SW480 (cell line): ENCODE data around the gene SPCS2.
"Not testable (repeated sequence)": the region's sequence is repeated elsewhere in the genome, so short reads cannot be mapped to it uniquely, and the experiment has no call there.

Experiments
- DNase-seq: peaks from one replicate; pipeline ENCODE4 v3.0.0-alpha.2; 2016; ENCODE audit warnings: low spot score

Gene SPCS2

DNA sequence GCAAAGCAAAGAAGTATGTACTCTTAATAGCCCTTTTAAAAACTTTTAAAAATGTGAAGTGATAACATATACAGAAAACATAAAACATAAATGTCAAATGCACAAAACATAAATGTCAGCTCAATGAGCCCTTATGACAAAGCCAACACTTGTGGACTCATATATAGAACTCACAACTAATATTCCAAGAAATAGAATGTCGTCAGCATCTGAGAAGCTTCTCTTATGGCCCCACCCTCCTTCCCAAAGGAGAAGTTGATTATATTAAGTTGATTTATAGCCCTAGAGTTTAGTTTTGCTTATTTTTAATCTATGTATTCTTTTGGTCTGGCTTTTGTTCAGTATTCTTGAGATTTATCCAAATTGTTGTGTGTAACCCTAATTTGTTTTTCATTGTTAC lies 53.5 kb downstream of the SPCS2 start:
- DNase-seq: no peak

DNA sequence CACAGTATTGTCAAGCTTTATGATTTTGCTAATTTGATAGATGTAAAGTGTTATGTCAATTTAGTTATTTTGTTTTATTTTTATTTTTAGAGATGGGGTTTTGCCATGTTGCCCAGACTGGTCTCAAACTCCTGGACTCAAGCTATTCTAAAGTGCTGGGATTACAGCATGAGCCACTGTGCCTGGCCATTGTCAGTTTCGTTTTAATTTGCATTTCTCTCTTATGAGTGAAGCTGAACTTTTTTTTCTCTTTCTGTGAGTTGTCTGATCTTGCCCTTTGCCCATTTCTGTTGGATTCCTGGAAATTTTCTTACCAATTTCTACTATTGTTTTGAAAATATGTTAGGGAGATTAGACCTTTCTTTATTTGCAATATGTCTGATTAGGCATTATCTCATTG lies 55.1 kb downstream of the SPCS2 start:
- no peak for DNase-seq

DNA sequence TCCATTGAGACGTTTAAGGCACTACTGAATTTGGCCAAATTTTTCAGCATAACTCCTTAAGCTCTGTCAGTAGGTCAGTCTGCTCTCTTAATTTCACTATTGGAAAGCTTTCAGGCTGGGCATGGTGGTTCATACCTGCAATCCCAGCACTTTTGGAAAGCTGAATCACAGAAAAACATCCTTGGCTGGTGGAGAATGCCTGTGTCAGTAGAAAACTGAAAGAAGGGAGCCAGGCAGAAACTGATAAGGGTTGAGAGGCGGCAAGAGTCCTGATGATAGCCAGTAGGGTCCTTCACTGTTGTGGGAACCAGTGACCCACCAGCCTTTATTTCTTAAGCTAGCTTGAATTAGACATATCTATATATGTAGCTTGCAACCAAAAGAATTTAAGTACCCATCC lies 62.3 kb downstream of the SPCS2 start:
- no peak for DNase-seq

DNA sequence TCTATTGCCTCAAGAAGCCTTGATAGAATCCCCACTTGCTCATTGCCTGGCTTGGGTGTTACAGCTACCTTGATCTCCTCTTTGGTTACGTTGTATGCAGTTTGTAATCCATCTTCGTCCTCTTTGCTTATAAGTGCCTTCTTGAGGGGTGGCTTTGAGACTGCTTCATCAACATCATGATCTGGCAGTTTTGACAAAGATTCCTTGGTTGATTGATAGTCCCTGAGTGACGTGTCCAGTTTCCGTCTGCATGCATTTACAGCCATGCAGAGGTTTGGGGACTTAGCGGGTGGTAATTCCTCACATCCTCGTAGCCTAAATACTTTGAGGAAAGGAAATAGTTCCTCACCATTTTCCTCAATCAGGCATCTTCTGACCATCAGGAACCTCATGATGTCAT lies 62.8 kb downstream of the SPCS2 start:
- no peak for DNase-seq

DNA sequence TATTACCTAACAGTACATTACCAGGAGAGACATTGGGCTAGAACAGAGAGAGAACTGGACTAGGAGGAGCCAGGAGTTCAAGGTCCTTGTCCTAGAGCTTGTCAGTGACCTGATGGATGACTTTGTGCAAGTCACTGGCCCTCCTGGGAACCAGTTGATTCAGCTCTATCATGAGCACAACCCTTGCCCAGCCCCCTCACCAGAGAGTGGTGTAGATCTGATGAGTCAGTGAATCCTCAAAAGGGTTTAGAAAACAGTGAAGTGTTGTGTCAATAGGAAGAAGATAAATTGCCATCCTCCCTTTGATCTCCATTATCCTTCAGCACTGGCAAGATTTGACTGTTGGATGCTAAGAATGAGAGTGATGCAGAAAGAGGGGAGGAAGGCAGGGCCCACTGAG lies 64.0 kb downstream of the SPCS2 start:
- DNase-seq: peak; percentile 31

DNA sequence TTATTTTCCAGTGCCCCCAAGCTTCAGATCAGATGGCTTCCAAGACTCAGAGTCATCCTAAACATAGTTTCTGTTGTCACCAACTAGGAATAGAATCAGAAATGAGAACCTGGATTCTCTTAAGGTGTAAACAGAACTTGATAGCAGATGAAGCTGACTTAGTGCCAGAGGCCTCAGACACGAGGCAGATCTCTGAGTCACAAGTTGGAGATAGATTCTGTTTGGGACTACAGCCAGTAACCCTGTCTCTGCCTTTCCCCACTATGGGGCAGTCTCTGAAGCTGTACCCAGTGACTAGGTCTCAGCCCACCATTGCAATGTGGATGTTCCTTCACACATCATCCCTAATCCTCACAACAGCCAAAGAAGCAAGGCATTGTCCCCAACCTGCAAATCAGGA lies 65.1 kb downstream of the SPCS2 start:
- DNase-seq: no peak

DNA sequence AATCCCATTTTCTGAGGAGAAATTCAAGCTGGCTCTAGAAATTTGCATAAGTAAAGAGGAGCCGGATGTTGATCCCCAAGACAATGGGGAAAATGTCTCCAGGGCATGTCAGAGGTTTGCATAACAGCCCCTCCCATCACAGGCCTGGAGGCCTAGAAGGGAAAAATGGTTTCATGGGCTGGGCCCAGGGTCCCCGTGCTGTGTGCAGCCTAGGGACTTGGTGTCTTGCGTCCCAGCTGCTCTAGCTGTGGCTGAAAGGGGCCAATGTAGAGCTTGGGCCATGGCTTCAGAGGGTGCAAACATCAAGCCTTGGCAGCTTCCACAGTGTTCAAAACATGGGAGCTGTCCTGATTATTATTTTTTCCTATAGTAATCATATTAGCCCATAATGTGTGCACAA lies 70.1 kb downstream of the SPCS2 start:
- not testable (repeated sequence) for DNase-seq

DNA sequence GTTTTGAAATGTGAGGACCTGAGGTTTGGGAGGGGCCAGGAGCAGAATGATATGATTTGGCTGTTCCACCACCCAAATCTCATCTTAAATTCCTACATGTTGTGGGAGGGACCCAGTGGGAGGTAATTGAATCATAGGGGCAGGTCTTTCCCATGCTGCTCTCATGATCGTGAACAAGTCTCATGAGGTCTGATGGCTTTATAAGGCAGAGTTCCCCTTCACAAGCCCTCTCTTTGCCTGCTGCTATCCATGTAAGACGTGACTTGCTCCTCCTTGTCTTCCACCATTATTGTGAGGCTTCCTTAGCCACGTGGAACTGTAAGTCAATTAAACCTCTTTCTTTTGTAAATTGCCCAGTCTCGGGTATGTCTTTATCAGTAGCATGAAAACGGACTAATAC lies 71.3 kb downstream of the SPCS2 start:
- DNase-seq: not testable (repeated sequence)

DNA sequence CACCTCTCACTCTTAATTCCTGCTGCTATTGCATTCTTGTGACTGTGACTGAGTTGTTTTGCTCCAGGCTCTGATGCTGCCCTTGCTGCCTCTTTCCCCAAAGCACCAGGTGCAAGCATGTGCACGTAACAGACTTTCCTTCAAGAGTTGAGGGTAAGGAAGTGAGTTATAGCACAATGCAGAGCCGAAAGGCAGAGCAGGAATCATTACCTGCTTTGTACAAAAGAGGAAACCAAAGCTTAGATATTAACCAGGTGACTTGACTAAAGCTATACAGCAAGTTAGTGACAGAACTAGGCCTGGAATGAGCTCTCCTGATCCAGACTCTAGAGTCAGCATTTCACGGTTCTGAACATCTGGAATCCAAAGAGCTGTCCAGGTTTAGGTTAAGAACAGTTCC lies 73.2 kb downstream of the SPCS2 start:
- no peak for DNase-seq

DNA sequence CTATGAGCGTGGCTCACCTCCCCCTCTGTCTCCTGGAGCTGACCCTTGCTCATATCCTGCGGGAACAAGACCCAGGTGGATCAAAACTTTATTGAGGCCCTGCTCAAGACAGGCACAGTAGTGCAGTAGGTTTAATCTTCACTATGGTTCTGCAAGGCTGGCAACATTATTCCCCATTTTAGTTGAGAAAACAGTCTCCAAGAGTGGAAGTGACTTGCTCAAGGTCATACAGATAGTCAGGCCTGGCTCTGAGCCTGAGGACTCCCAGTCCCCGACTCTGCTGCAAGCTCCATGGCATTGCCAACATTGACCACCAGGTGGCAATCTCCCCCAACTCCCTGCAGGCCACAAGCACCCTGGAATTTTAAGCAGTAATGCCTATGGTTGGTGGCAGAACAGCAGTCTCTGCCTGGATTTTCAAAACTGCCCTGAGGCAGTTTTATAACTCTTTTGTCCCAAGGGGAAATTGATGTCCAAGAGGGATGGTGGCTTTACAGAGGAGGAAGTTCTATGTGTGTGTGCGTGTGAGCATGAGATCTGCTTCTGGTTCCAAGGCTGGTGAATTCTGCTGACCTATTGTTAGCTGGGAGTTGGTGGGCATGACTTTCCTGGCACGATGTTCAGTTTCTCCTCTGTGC lies 73.8 kb downstream of the SPCS2 start:
- DNase-seq: peak; percentile 76

DNA sequence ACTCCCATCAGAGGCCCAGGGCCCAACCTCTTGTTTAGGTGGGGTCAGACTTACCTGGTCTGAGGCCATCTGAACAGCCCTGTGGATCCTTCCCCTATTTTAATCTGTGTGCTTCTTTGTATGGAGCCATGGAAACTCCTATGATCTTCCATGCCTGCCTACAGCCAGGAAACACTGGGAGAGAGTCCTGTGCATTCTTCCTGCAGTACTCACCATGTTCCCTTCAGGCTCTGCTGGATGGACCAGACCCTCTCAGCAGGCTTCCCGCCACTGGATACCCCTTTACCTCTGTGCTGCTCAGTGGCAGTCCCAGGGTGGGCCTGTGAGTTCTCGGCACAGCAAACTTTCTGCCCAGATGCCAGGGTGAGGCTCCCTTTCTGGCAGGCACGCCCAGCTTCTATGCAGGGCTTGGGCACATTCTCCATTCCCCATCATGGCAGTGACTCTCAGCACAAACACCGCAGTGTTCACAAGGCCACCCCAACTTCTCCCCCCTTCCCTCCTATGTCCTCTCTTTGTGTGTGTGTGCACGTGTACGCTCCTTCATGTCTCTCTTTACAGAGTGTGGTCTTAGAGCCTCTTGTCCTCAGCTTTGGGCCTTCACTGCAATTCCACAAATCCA lies 74.5 kb downstream of the SPCS2 start:
- DNase-seq: no peak

DNA sequence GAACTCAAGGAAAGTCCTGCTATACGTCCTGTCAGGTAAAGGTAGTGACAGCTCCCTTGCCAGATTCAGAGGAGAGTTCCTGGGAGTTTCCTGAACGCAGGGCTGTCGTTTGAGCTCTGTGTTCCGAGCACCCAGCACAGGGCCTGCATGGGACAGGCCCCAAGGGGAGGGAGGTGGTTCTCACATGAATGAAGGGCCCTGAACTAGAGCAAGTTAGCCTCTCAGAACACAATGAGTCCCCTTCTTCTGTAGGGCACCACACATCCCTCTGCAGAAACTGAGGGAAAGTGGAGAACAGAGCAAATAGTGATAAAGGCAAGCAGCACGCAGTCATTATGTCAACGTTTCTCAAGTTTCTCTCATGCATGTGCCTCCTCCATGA lies 75.0 kb downstream of the SPCS2 start:
- DNase-seq: no peak

DNA sequence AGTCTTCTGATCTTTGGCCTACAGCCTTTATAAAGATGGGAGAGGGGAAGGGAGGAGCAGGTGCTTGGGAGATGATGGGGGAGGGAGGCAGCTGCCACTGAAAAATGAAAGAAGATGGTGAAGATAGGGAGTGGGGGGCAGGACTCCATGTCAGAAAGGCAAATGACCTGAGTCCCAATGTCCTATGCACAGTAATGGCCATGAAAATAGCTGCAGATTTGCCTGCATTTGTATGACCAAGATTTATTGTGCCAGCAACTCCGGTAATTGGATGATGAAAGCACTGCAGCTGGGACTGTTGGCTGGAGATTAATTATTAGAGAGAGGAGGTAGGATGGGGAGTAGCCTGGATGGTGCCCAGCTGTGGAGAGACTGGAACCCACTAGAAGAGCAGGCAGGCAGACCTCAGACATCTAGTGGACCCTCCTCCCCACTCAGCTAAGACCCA lies 75.7 kb downstream of the SPCS2 start:
- no peak for DNase-seq

DNA sequence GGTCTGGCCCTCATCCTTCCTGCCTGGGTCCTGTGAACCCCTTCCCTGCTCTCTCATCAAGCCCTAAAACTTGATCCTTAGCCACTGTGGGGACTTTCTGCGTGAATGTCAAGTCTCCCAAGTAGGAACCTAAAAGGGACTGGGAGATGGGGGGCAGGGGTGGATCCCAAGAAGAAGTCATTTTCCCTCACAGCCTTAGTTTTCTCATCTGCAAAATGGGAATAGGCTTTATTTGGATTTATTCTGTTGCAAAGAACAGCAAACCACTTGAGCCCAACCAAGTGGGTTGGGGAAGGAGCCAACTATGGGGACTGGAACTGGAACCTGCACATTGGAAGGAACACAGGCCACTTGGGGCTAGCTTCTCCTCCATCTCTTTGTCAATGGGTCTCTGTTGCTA lies 76.5 kb downstream of the SPCS2 start:
- no peak for DNase-seq

DNA sequence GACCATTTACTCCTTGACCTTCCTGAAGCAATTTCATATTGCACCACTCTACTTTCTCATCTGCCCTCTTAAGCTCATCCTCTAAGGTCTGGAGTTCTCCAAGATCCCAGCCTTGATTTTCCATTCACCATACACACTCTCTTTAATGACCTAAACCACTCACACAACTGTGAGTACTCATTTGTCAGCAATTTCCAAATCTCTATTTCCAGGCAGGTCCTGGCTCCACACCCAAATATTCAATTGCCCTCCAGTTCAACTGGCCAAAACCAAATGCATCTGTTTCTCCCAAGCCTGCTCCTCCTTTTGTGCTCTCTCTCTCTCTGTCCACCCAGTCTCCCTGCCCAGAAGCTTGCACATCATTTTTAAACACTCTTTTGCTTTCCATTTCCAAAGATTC lies 79.3 kb downstream of the SPCS2 start:
- DNase-seq: no peak
